ENCODE results near the gene SLC25A30.

- TF ChIP-seq, protein P1, sequence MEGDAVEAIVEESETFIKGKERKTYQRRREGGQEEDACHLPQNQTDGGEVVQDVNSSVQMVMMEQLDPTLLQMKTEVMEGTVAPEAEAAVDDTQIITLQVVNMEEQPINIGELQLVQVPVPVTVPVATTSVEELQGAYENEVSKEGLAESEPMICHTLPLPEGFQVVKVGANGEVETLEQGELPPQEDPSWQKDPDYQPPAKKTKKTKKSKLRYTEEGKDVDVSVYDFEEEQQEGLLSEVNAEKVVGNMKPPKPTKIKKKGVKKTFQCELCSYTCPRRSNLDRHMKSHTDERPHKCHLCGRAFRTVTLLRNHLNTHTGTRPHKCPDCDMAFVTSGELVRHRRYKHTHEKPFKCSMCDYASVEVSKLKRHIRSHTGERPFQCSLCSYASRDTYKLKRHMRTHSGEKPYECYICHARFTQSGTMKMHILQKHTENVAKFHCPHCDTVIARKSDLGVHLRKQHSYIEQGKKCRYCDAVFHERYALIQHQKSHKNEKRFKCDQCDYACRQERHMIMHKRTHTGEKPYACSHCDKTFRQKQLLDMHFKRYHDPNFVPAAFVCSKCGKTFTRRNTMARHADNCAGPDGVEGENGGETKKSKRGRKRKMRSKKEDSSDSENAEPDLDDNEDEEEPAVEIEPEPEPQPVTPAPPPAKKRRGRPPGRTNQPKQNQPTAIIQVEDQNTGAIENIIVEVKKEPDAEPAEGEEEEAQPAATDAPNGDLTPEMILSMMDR (conservative IDR thresholded peaks at IDR 0.05; ENCODE audit: low read depth, low read length), result no peak
- TF ChIP-seq EZH2 (IDR thresholded peaks at IDR 0.05; ENCODE audit: borderline replicate concordance, low read depth, low read length, poor library complexity, severe bottlenecking), result no peak
These were observed 26.2 kb downstream of the SLC25A30 start for GRCh38 chr13:45391926-45392325.
